Measurements from ENCODE around the gene ADORA2B.
"Not testable (repeated sequence)": the region's sequence is repeated elsewhere in the genome, so short reads cannot be mapped to it uniquely, and the experiment has no call there.

Gene ADORA2B

GRCh38 chr17:15979013-15979412 is 34.1 kb downstream of the ADORA2B start:
- DNase-seq = not testable (repeated sequence)

GRCh38 chr17:15981208-15981607 is 36.3 kb downstream of the ADORA2B start:
- DNase-seq = no peak

- DNase-seq = no peak
Observed at GRCh38 chr17:15981646-15982580, 37.0 kb downstream of the ADORA2B start.

- DNase-seq = no peak
Observed at GRCh38 chr17:15996322-15996721, 51.4 kb downstream of the ADORA2B start.

GRCh38 chr17:15998031-15998562 is 53.2 kb downstream of the ADORA2B start:
- no peak for DNase-seq

- peak; percentile 36 to 98 (median 94) for DNase-seq
Observed at GRCh38 chr17:15999141-15999973, 54.4 kb downstream of the ADORA2B start, which contains the start of the genes TTC19 and ZSWIM7. Gene TTC19, plus strand, starts transcription at chr17:15999824. Its CDS starts 25 bp downstream, at chr17:15999849. Gene ZSWIM7, minus strand, starts transcription at chr17:15999704. Its CDS starts 110 bp downstream, at chr17:15999594.

GRCh38 chr17:15999974-16000827 is 55.3 kb downstream of the ADORA2B start:
- DNase-seq = peak in 29 of 56 donors; percentile 11 to 74 (median 45)

GRCh38 chr17:16001226-16001897 is 56.4 kb downstream of the ADORA2B start:
- DNase-seq = no peak

GRCh38 chr17:16002708-16003260 is 57.9 kb downstream of the ADORA2B start:
- DNase-seq = no peak

- no peak for DNase-seq
Observed at GRCh38 chr17:16003841-16004240, 58.9 kb downstream of the ADORA2B start.

GRCh38 chr17:16005636-16006035 is 60.7 kb downstream of the ADORA2B start:
- no peak for DNase-seq

GRCh38 chr17:16007439-16007838 is 62.5 kb downstream of the ADORA2B start:
- DNase-seq = no peak

GRCh38 chr17:16013943-16014407 is 69.0 kb downstream of the ADORA2B start:
- DNase-seq = no peak

- no peak for DNase-seq
Observed at GRCh38 chr17:16019347-16019746, 74.4 kb downstream of the ADORA2B start.

- no peak for DNase-seq
Observed at GRCh38 chr17:16023881-16024280, 79.0 kb downstream of the ADORA2B start.

GRCh38 chr17:16025202-16025601 is 80.3 kb downstream of the ADORA2B start:
- DNase-seq = no peak
